HEK293 (cell line): Measurements from ENCODE around the gene ENOX2.

Source experiments
- CTCF ChIP-seq: fragments of 450-650 bp; formaldehyde crosslinking; IDR thresholded peaks from 2 replicates; pipeline ENCODE4 v1.5.1; 2016; ENCODE audit warnings: missing biosample characterization, missing genetic modification characterization
- HOXD13 ChIP-seq: sonication (generic); formaldehyde crosslinking; IDR thresholded peaks from 2 replicates; pipeline ENCODE4 v1.8.0; 2022; ENCODE audit warnings: missing genetic modification reagents, borderline replicate concordance
- ZNF701 ChIP-seq: fragments of 450-650 bp; formaldehyde crosslinking; IDR thresholded peaks from 2 replicates; pipeline ENCODE4 v1.5.1; 2016; ENCODE audit warnings: missing biosample characterization, missing genetic modification characterization

GRCh38 chrX:130704053-130705038 lies 198.7 kb downstream of the ENOX2 start:
- TF ChIP-seq CTCF (tag by site-specific recombination), result no peak
- TF ChIP-seq ZNF701, result no peak
- TF ChIP-seq HOXD13, result no peak
